WTC11 (cell line): ENCODE measurements around the gene OSMR. TPM values are rescaled to one million over a fixed set of nuclear protein-coding genes. Genes with fewer than 3 reads are reported as not detected.

Experiments
- ATAC-seq: fragments of 200-7000 bp; cut with Tn5 transposase; 2 replicates; pipeline ENCODE4 v1.10.0; 2021; ENCODE audit warnings: mild to moderate bottlenecking, moderate library complexity
- CTCF ChIA-PET: fragments of 300-600 bp; sonication (Branson Sonifier 250); formaldehyde crosslinking; loops from one replicate; lab custom pipeline; 2021; ENCODE audit warnings: antibody characterized with exemption; lab: Charles Lee
- POLR2A ChIA-PET: fragments of 350-600 bp; sonication (Branson Sonifier 250); formaldehyde crosslinking; loops from one replicate; lab custom pipeline; 2021; ENCODE audit warnings: antibody characterized with exemption; lab: Charles Lee
- DNase-seq: peaks from one replicate; pipeline ENCODE4 v3.0.0; 2021; ENCODE audit warnings: low spot score
- H3K27ac Mint-ChIP-seq: 2 replicates; pipeline ENCODE4 v1.8.0; 2021; ENCODE audit warnings: mixed read lengths
- H3K27me3 Mint-ChIP-seq: 2 replicates; pipeline ENCODE4 v1.8.0; 2021; ENCODE audit warnings: low read depth, mild to moderate bottlenecking, moderate library complexity, mixed read lengths
- H3K36me3 Mint-ChIP-seq: 2 replicates; pipeline ENCODE4 v1.8.0; 2021; ENCODE audit warnings: mixed read lengths
- H3K4me1 Mint-ChIP-seq: 2 replicates; pipeline ENCODE4 v1.8.0; 2022; ENCODE audit warnings: mixed read lengths
- H3K4me3 Mint-ChIP-seq: 2 replicates; pipeline ENCODE4 v1.8.0; 2021; ENCODE audit warnings: mild to moderate bottlenecking, moderate library complexity, mixed read lengths
- H3K9me3 Mint-ChIP-seq: 2 replicates; pipeline ENCODE4 v1.8.0; 2021; ENCODE audit warnings: mixed read lengths
- ETV6 ChIP-seq: sonication (generic); formaldehyde crosslinking; IDR thresholded peaks from 2 replicates; pipeline ENCODE4 v1.8.1; 2022; ENCODE audit warnings: mild to moderate bottlenecking, missing genetic modification reagents
- GABPB1 ChIP-seq: sonication (generic); formaldehyde crosslinking; IDR thresholded peaks from 2 replicates; pipeline ENCODE4 v1.8.1; 2023; ENCODE audit warnings: mild to moderate bottlenecking, missing genetic modification reagents
- MXD4 ChIP-seq: fragments of 250-450 bp; sonication (Bioruptor Pico); IDR thresholded peaks from 2 replicates; pipeline ENCODE4 v1.8.0; 2021; ENCODE audit warnings: mild to moderate bottlenecking, moderate library complexity, borderline replicate concordance
- NR3C1 ChIP-seq: sonication (generic); formaldehyde crosslinking; conservative IDR thresholded peaks from 2 replicates; pipeline ENCODE4 v1.8.1; 2023; ENCODE audit warnings: low read depth, mild to moderate bottlenecking, missing genetic modification reagents
- PRRX2 ChIP-seq: fragments of 250-450 bp; sonication (Bioruptor Pico); IDR thresholded peaks from 2 replicates; pipeline ENCODE4 v1.8.0; 2021; ENCODE audit warnings: mild to moderate bottlenecking
- SOX15 ChIP-seq: fragments of 250-450 bp; sonication (Bioruptor Pico); IDR thresholded peaks from 2 replicates; pipeline ENCODE4 v1.9.0; 2021; ENCODE audit warnings: mild to moderate bottlenecking
- ZNF121 ChIP-seq: sonication (generic); formaldehyde crosslinking; IDR thresholded peaks from 2 replicates; pipeline ENCODE4 v1.8.0; 2023; ENCODE audit warnings: missing genetic modification reagents
- ZNF138 ChIP-seq: sonication (generic); formaldehyde crosslinking; conservative IDR thresholded peaks from 2 replicates; pipeline ENCODE4 v1.8.1; 2022; ENCODE audit warnings: mild to moderate bottlenecking, moderate library complexity, missing genetic modification reagents
- ZNF219 ChIP-seq: sonication (generic); formaldehyde crosslinking; IDR thresholded peaks from 2 replicates; pipeline ENCODE4 v1.8.0; 2023; ENCODE audit warnings: missing genetic modification reagents, mild to moderate bottlenecking, borderline replicate concordance
- ZNF317 ChIP-seq: sonication (generic); formaldehyde crosslinking; IDR thresholded peaks from 2 replicates; pipeline ENCODE4 v1.8.1; 2023; ENCODE audit warnings: low read depth, mild to moderate bottlenecking, moderate library complexity, missing genetic modification reagents, borderline replicate concordance
- ZNF671 ChIP-seq: fragments of 250-450 bp; sonication (Bioruptor Pico); IDR thresholded peaks from 2 replicates; pipeline ENCODE4 v1.8.0; 2021; ENCODE audit warnings: mild to moderate bottlenecking
- total RNA-seq: library from RNA; stranded (reverse); gene quantifications from 3 replicates; pipeline ENCODE4 v1.2.3, GENCODE V29; 2021
- TF ChIP-seq, protein P1 (sequence below): fragments of 250-450 bp; sonication (Bioruptor Pico); conservative IDR thresholded peaks from 2 replicates; pipeline ENCODE4 v1.9.0; 2021; ENCODE audit warnings: mild to moderate bottlenecking
- TF ChIP-seq, protein P2 (sequence below): fragments of 250-450 bp; sonication (Bioruptor Pico); IDR thresholded peaks from 2 replicates; pipeline ENCODE4 v1.9.0; 2021; ENCODE audit warnings: moderate library complexity, mild to moderate bottlenecking, inconsistent platforms, borderline replicate concordance
- TF ChIP-seq, protein P3 (sequence below): sonication (generic); formaldehyde crosslinking; IDR thresholded peaks from 2 replicates; pipeline ENCODE4 v1.8.1; 2022; ENCODE audit warnings: low read depth, missing genetic modification reagents, borderline replicate concordance
- TF ChIP-seq, protein P4 (sequence below): fragments of 250-450 bp; sonication (Bioruptor Pico); IDR thresholded peaks from 2 replicates; pipeline ENCODE4 v1.9.0; 2021; ENCODE audit warnings: mild to moderate bottlenecking, borderline replicate concordance
- TF ChIP-seq, protein P5 (sequence below): sonication (generic); formaldehyde crosslinking; IDR thresholded peaks from 2 replicates; pipeline ENCODE4 v1.8.0; 2022; ENCODE audit warnings: mild to moderate bottlenecking, missing genetic modification reagents
- TF ChIP-seq, protein P6 (sequence below): sonication (generic); formaldehyde crosslinking; IDR thresholded peaks from 2 replicates; pipeline ENCODE4 v1.8.0; 2023; ENCODE audit warnings: missing genetic modification reagents
- TF ChIP-seq, protein P7 (sequence below): sonication (generic); formaldehyde crosslinking; IDR thresholded peaks from 2 replicates; pipeline ENCODE4 v1.8.0; 2023; ENCODE audit warnings: mild to moderate bottlenecking, missing genetic modification reagents
- TF ChIP-seq, protein P8 (sequence below): sonication (generic); formaldehyde crosslinking; IDR thresholded peaks from 2 replicates; pipeline ENCODE4 v1.8.1; 2022; ENCODE audit warnings: low read depth, mild to moderate bottlenecking, moderate library complexity, missing genetic modification reagents, borderline replicate concordance
- TF ChIP-seq, protein P9 (sequence below): sonication (generic); formaldehyde crosslinking; IDR thresholded peaks from 2 replicates; pipeline ENCODE4 v1.8.1; 2022; ENCODE audit warnings: mild to moderate bottlenecking, moderate library complexity, missing genetic modification reagents

Gene OSMR
- total RNA-seq, 1 experiment from 2014 or later, result 2.3 TPM

DNA sequence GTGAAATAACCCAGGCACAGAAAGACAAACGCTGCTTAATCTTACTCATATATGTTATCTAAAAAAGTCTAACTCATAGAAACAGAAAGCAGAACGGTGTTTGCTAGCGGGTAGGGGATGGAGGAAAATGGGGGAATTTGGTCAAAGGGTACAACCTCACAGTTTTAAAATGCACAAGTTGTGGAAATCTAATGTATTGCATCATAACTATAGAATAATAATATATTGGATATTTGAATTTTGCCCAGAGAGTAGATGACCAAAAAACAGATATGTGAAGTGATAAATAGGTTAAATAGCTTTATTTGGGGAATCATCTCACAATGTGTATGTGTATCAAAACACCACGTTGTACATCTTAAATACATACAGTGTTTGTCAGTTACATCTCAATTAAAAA lies 22.3 kb upstream of the OSMR start:
- CTCF ChIA-PET, result no interaction called here
- Mint-ChIP-seq H3K9me3 (peaks cover 26% of the 10 kb centered on the region), H3K36me3 (peaks cover 12% of the 10 kb centered on the region), H3K27me3 (no peaks in the 10 kb centered on the region), H3K27ac (no peak overlapping the region), H3K4me3 (no peak overlapping the region), H3K4me1 (no peaks in the 10 kb centered on the region)
- ATAC-seq (no peak), DNase-seq (no peak)
- POLR2A ChIA-PET, result interaction anchor here (0.6 kb wide), 1 partner anchor 153 kb away, joined by 4 read pairs; no protein-coding TSS in a partner anchor
- TF ChIP-seq ZNF671 (no peak), ZNF138 (CRISPR knock-in tag) (no peak), ETV6 (no peak)
- TF ChIP-seq, protein P1, sequence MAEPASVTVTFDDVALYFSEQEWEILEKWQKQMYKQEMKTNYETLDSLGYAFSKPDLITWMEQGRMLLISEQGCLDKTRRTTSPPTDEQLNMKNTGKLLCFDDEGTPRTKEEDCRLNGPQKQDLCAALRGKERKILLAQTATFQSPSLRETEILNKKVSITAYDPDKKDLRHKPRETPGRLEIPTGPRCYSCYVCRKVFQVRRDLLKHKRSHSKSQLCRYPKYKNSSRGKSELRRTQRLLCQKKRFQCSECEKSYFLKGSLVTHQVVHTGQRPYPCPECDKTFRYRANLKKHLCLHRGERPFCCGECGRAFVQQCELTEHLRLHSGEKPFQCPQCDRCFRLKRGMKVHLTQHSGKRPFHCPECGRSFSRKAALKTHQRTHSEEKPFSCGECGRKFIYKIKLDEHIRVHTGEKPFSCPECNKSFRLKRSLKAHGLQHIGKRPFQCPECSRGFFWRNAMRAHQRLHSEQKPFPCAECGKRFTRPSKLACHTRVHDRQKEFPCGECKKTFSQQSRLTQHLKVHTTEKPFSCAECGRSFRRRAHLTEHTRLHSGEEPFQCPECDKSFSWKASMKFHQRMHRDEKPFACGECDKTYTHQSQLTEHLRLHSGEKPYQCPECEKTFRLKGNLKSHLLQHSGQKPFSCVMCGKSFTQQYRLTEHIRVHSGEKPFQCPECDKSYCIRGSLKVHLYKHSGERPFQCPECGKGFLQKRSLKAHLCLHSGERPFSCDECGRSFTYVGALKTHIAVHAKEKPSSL (CRISPR knock-in tag), result no peak
- TF ChIP-seq, protein P2, sequence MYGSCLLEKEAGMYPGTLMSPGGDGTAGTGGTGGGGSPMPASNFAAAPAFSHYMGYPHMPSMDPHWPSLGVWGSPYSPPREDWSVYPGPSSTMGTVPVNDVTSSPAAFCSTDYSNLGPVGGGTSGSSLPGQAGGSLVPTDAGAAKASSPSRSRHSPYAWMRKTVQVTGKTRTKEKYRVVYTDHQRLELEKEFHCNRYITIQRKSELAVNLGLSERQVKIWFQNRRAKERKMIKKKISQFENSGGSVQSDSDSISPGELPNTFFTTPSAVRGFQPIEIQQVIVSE, result no peak
- TF ChIP-seq, protein P3, sequence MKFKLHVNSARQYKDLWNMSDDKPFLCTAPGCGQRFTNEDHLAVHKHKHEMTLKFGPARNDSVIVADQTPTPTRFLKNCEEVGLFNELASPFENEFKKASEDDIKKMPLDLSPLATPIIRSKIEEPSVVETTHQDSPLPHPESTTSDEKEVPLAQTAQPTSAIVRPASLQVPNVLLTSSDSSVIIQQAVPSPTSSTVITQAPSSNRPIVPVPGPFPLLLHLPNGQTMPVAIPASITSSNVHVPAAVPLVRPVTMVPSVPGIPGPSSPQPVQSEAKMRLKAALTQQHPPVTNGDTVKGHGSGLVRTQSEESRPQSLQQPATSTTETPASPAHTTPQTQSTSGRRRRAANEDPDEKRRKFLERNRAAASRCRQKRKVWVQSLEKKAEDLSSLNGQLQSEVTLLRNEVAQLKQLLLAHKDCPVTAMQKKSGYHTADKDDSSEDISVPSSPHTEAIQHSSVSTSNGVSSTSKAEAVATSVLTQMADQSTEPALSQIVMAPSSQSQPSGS (CRISPR knock-in tag), result no peak

DNA sequence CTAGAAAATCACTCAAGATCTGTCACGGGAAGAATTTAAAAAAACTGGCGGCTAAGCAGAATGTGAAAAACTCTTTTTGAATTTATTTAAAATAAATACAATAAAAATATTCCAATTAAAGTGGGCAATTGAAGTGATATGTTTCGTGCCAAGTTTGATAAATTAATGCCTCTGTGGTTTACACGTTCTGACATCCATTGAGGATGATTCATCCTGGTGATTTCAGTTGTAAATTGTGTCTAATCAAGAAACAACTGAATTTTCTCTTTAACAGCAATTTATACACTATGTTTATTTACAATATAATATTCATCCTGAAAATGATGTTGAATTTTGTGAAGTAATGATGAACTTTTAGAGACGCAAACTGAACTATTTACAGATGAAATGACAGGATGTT lies 21.0 kb upstream of the OSMR start:
- CTCF ChIA-PET, result no interaction called here
- H3K27me3 Mint-ChIP-seq, result no peaks in the 10 kb centered on the region
- H3K36me3 Mint-ChIP-seq, result peaks cover 12% of the 10 kb centered on the region
- no peak overlapping the region for H3K27ac Mint-ChIP-seq
- no peak for DNase-seq
- H3K4me1 Mint-ChIP-seq, result no peaks in the 10 kb centered on the region
- ATAC-seq, result no peak
- no peak overlapping the region for H3K4me3 Mint-ChIP-seq
- H3K9me3 Mint-ChIP-seq, result peaks cover 23% of the 10 kb centered on the region
- POLR2A ChIA-PET, result no interaction called here
- TF ChIP-seq ZNF121 (CRISPR knock-in tag), result no peak
- TF ChIP-seq PRRX2 (CRISPR knock-in tag), result no peak
- TF ChIP-seq, protein P4, sequence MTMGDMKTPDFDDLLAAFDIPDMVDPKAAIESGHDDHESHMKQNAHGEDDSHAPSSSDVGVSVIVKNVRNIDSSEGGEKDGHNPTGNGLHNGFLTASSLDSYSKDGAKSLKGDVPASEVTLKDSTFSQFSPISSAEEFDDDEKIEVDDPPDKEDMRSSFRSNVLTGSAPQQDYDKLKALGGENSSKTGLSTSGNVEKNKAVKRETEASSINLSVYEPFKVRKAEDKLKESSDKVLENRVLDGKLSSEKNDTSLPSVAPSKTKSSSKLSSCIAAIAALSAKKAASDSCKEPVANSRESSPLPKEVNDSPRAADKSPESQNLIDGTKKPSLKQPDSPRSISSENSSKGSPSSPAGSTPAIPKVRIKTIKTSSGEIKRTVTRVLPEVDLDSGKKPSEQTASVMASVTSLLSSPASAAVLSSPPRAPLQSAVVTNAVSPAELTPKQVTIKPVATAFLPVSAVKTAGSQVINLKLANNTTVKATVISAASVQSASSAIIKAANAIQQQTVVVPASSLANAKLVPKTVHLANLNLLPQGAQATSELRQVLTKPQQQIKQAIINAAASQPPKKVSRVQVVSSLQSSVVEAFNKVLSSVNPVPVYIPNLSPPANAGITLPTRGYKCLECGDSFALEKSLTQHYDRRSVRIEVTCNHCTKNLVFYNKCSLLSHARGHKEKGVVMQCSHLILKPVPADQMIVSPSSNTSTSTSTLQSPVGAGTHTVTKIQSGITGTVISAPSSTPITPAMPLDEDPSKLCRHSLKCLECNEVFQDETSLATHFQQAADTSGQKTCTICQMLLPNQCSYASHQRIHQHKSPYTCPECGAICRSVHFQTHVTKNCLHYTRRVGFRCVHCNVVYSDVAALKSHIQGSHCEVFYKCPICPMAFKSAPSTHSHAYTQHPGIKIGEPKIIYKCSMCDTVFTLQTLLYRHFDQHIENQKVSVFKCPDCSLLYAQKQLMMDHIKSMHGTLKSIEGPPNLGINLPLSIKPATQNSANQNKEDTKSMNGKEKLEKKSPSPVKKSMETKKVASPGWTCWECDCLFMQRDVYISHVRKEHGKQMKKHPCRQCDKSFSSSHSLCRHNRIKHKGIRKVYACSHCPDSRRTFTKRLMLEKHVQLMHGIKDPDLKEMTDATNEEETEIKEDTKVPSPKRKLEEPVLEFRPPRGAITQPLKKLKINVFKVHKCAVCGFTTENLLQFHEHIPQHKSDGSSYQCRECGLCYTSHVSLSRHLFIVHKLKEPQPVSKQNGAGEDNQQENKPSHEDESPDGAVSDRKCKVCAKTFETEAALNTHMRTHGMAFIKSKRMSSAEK (CRISPR knock-in tag), result no peak
- TF ChIP-seq, protein P5, sequence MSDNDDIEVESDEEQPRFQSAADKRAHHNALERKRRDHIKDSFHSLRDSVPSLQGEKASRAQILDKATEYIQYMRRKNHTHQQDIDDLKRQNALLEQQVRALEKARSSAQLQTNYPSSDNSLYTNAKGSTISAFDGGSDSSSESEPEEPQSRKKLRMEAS, result no peak
- TF ChIP-seq ZNF317 (CRISPR knock-in tag), result no peak
- TF ChIP-seq, protein P6, sequence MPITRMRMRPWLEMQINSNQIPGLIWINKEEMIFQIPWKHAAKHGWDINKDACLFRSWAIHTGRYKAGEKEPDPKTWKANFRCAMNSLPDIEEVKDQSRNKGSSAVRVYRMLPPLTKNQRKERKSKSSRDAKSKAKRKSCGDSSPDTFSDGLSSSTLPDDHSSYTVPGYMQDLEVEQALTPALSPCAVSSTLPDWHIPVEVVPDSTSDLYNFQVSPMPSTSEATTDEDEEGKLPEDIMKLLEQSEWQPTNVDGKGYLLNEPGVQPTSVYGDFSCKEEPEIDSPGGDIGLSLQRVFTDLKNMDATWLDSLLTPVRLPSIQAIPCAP (CRISPR knock-in tag), result no peak
- TF ChIP-seq NR3C1 (CRISPR knock-in tag), result no peak
- TF ChIP-seq, protein P7, sequence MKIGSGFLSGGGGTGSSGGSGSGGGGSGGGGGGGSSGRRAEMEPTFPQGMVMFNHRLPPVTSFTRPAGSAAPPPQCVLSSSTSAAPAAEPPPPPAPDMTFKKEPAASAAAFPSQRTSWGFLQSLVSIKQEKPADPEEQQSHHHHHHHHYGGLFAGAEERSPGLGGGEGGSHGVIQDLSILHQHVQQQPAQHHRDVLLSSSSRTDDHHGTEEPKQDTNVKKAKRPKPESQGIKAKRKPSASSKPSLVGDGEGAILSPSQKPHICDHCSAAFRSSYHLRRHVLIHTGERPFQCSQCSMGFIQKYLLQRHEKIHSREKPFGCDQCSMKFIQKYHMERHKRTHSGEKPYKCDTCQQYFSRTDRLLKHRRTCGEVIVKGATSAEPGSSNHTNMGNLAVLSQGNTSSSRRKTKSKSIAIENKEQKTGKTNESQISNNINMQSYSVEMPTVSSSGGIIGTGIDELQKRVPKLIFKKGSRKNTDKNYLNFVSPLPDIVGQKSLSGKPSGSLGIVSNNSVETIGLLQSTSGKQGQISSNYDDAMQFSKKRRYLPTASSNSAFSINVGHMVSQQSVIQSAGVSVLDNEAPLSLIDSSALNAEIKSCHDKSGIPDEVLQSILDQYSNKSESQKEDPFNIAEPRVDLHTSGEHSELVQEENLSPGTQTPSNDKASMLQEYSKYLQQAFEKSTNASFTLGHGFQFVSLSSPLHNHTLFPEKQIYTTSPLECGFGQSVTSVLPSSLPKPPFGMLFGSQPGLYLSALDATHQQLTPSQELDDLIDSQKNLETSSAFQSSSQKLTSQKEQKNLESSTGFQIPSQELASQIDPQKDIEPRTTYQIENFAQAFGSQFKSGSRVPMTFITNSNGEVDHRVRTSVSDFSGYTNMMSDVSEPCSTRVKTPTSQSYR, result no peak
- TF ChIP-seq, protein P8, sequence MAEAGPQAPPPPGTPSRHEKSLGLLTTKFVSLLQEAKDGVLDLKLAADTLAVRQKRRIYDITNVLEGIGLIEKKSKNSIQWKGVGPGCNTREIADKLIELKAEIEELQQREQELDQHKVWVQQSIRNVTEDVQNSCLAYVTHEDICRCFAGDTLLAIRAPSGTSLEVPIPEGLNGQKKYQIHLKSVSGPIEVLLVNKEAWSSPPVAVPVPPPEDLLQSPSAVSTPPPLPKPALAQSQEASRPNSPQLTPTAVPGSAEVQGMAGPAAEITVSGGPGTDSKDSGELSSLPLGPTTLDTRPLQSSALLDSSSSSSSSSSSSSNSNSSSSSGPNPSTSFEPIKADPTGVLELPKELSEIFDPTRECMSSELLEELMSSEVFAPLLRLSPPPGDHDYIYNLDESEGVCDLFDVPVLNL (CRISPR knock-in tag), result no peak
- TF ChIP-seq SOX15 (CRISPR knock-in tag), result no peak
- no peak for TF ChIP-seq ZNF219 (CRISPR knock-in tag)
- TF ChIP-seq GABPB1 (CRISPR knock-in tag), result no peak
- TF ChIP-seq MXD4 (CRISPR knock-in tag), result no peak
- TF ChIP-seq, protein P9, sequence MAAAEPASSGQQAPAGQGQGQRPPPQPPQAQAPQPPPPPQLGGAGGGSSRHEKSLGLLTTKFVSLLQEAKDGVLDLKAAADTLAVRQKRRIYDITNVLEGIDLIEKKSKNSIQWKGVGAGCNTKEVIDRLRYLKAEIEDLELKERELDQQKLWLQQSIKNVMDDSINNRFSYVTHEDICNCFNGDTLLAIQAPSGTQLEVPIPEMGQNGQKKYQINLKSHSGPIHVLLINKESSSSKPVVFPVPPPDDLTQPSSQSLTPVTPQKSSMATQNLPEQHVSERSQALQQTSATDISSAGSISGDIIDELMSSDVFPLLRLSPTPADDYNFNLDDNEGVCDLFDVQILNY, result no peak
